Gastrocnemius medialis (tissue), 4 donors: ENCODE results near the gene HMGXB4. TPM values are rescaled to one million over a fixed set of nuclear protein-coding genes. Genes with fewer than 3 reads are reported as not detected.
A peak's percentile ranks its signal among the peaks of the same experiment; 100 is the strongest.

Experiments
- ATAC-seq, 2 donors: fragments of 150-250 bp; one replicate each; pipeline ENCODE4 v1.9.1; 2016
- DNase-seq, 2 donors: peaks; one replicate each; pipeline ENCODE4 v3.0.0-alpha.2; 2019
- H3K27ac ChIP-seq, 4 donors: fragments of 200-600 bp; sonication (generic); 1 replicate in 1 of 4; 2 replicates in 3 of 4; pipeline ENCODE4 v1.5.1; 2016 to 2018; ENCODE audit warnings: mild to moderate bottlenecking in 2 of 4, moderate library complexity in 1 of 4
- H3K27me3 ChIP-seq, 3 donors: fragments of 200-600 bp; sonication (generic) in 2 of 3; 1 replicate in 1 of 3; 2 replicates in 2 of 3; pipeline versions ENCODE4 v1.5.1 to v1.6.0; 2016 to 2019; ENCODE audit warnings: mild to moderate bottlenecking in 1 of 3, moderate library complexity in 1 of 3
- H3K36me3 ChIP-seq, 2 donors: fragments of 200-600 bp; sonication (generic) in 1 of 2; one replicate each; pipeline ENCODE4 v1.5.1; 2017 to 2018
- H3K4me1 ChIP-seq, 2 donors: fragments of 200-600 bp; sonication (generic) in 1 of 2; one replicate each; pipeline ENCODE4 v1.5.1; 2016 to 2017; ENCODE audit warnings: mild to moderate bottlenecking in 2 of 2
- H3K4me3 ChIP-seq, 4 donors: fragments of 200-600 bp; sonication (generic) in 3 of 4; 1 replicate in 1 of 4; 2 replicates in 3 of 4; pipeline ENCODE4 v1.5.1; 2016 to 2019; ENCODE audit warnings: mild to moderate bottlenecking in 2 of 4
- H3K9me3 ChIP-seq, 3 donors: fragments of 200-600 bp; sonication (generic) in 2 of 3; 1 replicate in 1 of 3; 2 replicates in 2 of 3; pipeline ENCODE4 v1.5.1; 2016 to 2019
- CTCF ChIP-seq, 5 experiments: fragments of 450-650 bp in 3 of 5; fragments of 200-600 bp in 2 of 5; sonication (generic) in 2 of 5; IDR thresholded peaks in 4 of 5; conservative IDR thresholded peaks in 1 of 5; 1 replicate in 4 of 5; 2 replicates in 1 of 5; pipeline ENCODE4 v1.5.1; 2016 to 2019; ENCODE audit warnings: antibody characterized with exemption in 5 of 5, mild to moderate bottlenecking in 3 of 5, moderate library complexity in 3 of 5
- POLR2A ChIP-seq, 2 donors: fragments of 450-650 bp; IDR thresholded peaks; one replicate each; pipeline ENCODE4 v1.6.1; 2017; ENCODE audit warnings: antibody characterized with exemption in 2 of 2, mild to moderate bottlenecking in 2 of 2, moderate library complexity in 2 of 2
- in situ Hi-C, 4 donors: fragments of 200-750 bp; cut with MboI; loops; one replicate each; pipeline versions ENCODE4 v1.15.0 to v1.8.0; 2017; ENCODE audit warnings: low sequenced_read_pairs in 4 of 4
- intact Hi-C: fragments of 100-400 bp; cut with DNase I; formaldehyde crosslinking; loops from one replicate; pipeline ENCODE4 v1.15.1; 2023; ENCODE audit warnings: low total_unique reads
- total RNA-seq, 4 donors: library from RNA; depleted of rRNA; stranded (reverse); fragments of >200 nt; gene quantifications; one replicate each; pipeline versions ENCODE4 v1.1.0 to v1.2.3, GENCODE V29; 2016

Gene HMGXB4
- total RNA-seq, 4 donors from 2014 or later = 8.3 to 19.2 (median 12.4) TPM

DNA sequence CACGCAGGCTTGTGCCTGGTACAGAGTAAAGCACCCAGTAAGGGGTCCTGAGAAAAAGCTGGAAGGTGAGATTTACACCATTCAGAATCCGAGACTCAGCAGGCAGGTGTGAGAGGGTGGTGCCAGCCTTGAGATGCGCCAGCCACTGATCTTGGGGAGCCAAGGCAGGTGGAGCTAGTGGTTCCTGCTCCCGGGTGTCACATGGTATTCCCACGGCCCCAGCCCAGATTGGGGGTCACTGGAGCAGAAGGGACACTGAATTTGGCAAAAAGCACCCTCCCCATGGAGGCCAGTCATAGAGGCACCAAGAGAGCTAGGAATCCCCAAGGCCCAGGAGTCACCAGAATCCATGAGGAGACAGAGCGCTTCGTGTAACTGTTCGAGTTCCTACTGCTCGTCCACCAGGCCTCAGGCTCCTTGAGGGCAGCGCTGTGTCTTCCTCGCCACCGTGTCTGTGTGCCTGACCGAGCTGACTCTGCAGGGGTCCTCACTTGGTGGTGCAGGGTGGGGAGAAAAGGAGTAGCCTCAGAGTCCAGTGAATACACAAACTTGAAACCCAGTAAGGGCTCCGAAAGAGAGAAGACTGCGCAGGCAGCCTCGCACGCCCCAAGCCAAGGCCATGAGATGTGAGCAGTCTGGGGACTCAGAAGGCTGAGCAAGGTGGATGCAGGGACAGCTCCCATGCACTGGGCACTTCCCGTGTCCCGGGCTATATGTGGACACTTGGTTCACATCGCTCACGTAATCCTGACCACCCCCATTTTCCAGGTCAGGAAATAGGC is 70.6 kb downstream of the HMGXB4 start:
- Histone ChIP-seq H3K36me3 (peaks cover 0 to 71% of the 10 kb centered on the region in 2 donors), H3K27ac (peak overlapping the region; percentile 83 to 98 (median 92)), H3K4me1 (peaks cover 7 to 14% of the 10 kb centered on the region in 2 donors), H3K27me3 (no peaks in the 10 kb centered on the region), H3K4me3 (no peak overlapping the region), H3K9me3 (no peaks in the 10 kb centered on the region)
- in situ Hi-C loops (loop anchor here in 2 of 4 donors (25.0 kb wide), 1 partner anchor 259 kb away; no protein-coding TSS in a partner anchor), intact Hi-C loops (loop anchor here (1.0 kb wide), 1 partner anchor 12 kb away; no protein-coding TSS in a partner anchor)
- DNase-seq (no peak), ATAC-seq (peak; percentile 17 to 48)
- TF ChIP-seq CTCF (IDR thresholded peaks at IDR 0.05 in 4 of 5, conservative IDR thresholded peaks at IDR 0.05 in 1 of 5) = no peak
- TF ChIP-seq POLR2A (IDR thresholded peaks at IDR 0.05) = no peak

DNA sequence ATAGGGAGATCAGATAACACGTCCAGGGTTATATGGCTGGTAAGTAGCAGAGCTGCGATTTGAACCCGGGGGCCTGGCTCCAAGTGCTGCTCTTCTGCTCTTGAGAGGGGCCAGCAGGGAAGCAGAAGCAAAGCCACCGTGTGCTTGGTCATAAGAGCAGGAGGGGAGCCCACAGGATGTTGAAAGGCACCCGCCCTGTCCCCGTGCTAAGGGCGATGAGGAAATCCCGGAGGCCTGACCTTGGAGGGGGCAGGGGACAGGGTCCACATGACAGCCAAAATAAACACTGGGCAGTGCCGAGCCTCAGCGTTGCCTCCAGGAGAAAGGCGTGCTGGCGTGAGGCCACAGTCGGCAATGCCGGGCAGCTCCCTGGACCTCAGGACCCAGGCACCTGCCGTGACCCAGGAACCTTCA is 71.2 kb downstream of the HMGXB4 start:
- in situ Hi-C loops (loop anchor here in 2 of 4 donors (25.0 kb wide), 1 partner anchor 259 kb away; no protein-coding TSS in a partner anchor), intact Hi-C loops (loop anchor here (1.0 kb wide), 1 partner anchor 12 kb away; no protein-coding TSS in a partner anchor)
- Histone ChIP-seq H3K36me3 (peaks cover 0 to 71% of the 10 kb centered on the region in 2 donors), H3K9me3 (no peaks in the 10 kb centered on the region), H3K4me1 (peaks cover 7 to 14% of the 10 kb centered on the region in 2 donors), H3K27me3 (no peaks in the 10 kb centered on the region), H3K4me3 (no peak overlapping the region), H3K27ac (peak overlapping the region; percentile 83 to 98 (median 92))
- DNase-seq (peak; percentile 53 to 90), ATAC-seq (peak; percentile 54 to 73)
- TF ChIP-seq POLR2A (IDR thresholded peaks at IDR 0.05) (peak; percentile 50 to 63), CTCF (IDR thresholded peaks at IDR 0.05 in 4 of 5, conservative IDR thresholded peaks at IDR 0.05 in 1 of 5) (no peak)

DNA sequence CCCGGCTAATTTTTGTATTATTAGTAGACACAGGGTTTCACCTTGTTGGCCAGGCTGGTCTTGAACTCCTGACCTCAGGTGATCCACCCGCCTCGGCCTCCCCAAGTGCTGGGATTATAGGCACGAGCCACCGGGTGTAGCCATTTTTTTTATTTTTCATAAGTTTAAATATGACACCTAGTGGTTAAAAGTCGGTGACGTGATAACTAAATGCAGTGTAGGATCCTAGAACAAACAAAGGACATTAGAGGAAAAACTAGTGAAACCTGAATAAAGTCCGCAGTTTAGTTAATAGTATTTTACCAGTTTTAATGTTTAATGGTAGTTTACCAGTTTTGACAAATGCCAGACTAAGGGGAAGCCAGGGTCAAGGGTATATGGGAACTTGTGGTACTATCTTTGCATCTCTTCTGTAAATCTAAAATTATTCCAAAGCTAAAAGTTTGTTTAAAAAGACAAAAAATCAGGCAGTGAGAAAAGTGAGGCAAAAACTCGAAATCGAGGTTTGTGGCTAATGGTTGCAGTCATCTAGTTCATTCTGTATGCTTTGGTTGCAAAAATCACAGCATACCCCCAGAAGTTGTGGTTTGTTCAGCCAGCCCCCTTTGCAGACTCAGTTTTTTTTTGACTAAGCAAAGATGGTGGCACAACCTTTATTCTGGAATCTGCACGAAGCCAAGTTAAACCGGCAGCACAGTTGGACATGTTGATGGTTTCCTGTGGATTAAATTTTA is 72.0 kb downstream of the HMGXB4 start:
- no peak for DNase-seq
- H3K36me3 ChIP-seq = peaks cover 0 to 71% of the 10 kb centered on the region in 2 donors
- TF ChIP-seq POLR2A (IDR thresholded peaks at IDR 0.05) = no peak
- peak in 1 of 5 experiments; percentile 19 for TF ChIP-seq CTCF (IDR thresholded peaks at IDR 0.05 in 4 of 5, conservative IDR thresholded peaks at IDR 0.05 in 1 of 5)
- intact Hi-C loops = no loop called here
- H3K4me1 ChIP-seq = peaks cover 7 to 14% of the 10 kb centered on the region in 2 donors
- in situ Hi-C loops = loop anchor here in 2 of 4 donors (25.0 kb wide), 1 partner anchor 258 kb away; no protein-coding TSS in a partner anchor
- H3K27ac ChIP-seq = peak overlapping the region; percentile 83 to 98 (median 92)
- H3K9me3 ChIP-seq = no peaks in the 10 kb centered on the region
- no peak overlapping the region for H3K4me3 ChIP-seq
- H3K27me3 ChIP-seq = no peaks in the 10 kb centered on the region
- no peak for ATAC-seq

DNA sequence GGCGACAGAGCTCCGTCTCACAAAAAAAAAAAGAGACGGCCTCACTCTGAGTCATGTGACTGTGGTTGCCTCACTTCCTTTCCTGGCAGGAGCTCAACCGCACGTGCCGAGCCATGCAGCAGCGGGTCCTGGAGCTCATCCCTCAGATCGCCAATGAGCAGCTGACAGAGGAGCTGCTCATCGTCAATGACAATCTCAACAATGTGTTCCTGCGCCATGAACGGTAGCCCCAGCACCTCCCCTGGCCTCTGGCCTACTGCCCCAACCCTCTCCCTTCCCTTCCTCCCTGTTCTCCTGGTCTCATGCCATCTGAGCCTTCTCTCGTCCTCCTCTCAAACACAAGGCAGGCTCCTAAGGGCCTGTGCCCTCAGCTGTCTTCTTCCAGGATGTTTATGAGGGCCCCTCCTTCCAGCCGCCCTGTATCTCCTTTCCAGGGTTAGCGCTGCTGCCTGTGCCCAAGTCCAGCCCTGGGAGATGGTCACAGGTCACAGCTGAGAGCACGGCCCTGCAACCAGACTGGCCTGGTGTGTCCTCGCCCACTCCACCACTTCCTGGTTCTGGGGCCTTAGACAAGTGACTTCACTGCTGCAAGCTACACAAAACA is 73.1 kb downstream of the HMGXB4 start:
- DNase-seq (peak; percentile 88 to 94), ATAC-seq (peak; percentile 72 to 86)
- Histone ChIP-seq H3K4me3 (no peak overlapping the region), H3K4me1 (peaks cover 7 to 14% of the 10 kb centered on the region in 2 donors), H3K27me3 (no peaks in the 10 kb centered on the region), H3K27ac (peak overlapping the region; percentile 83 to 98 (median 92)), H3K9me3 (no peaks in the 10 kb centered on the region), H3K36me3 (peaks cover 0 to 71% of the 10 kb centered on the region in 2 donors)
- in situ Hi-C loops (loop anchor here in 2 of 4 donors (25.0 kb wide), 1 partner anchor 257 kb away; no protein-coding TSS in a partner anchor), intact Hi-C loops (loop anchor here (1.0 kb wide), 2 partner anchors 31 to 73 kb away; partner anchors contain the start of genes HMGXB4 and TOM1)
- no peak for TF ChIP-seq CTCF (IDR thresholded peaks at IDR 0.05 in 4 of 5, conservative IDR thresholded peaks at IDR 0.05 in 1 of 5)
- peak; percentile 54 to 55 for TF ChIP-seq POLR2A (IDR thresholded peaks at IDR 0.05)
